CD14-positive monocyte (primary cell): Measurements from ENCODE around the gene MICAL2. TPM values are rescaled to one million over a fixed set of nuclear protein-coding genes. Genes with fewer than 3 reads are reported as not detected.

Experiments
- DNase-seq, 3 donors: peaks; one replicate each; pipeline ENCODE4 v3.0.0-alpha.2; 2011 to 2022
- H2AFZ ChIP-seq: 2 replicates; pipeline ENCODE4 v1.6.0; 2012; ENCODE audit warnings: mild to moderate bottlenecking, low read depth, low read length, inconsistent platforms; ENCODE audit not compliant: insufficient read depth, poor library complexity, severe bottlenecking
- H3K27ac ChIP-seq, 2 donors: 1 replicate in 1 of 2; 2 replicates in 1 of 2; pipeline ENCODE4 v1.5.1; 2012 to 2013; ENCODE audit warnings: low read length in 2 of 2, control low read depth in 1 of 2, inconsistent platforms in 1 of 2, low read depth in 1 of 2, mild to moderate bottlenecking in 1 of 2
- H3K27me3 ChIP-seq, 2 donors: one replicate each; pipeline versions ENCODE4 v1.6.0 to v1.6.1; 2011 to 2013; ENCODE audit warnings: low read length in 2 of 2; ENCODE audit not compliant: control insufficient read depth in 2 of 2, insufficient read depth in 2 of 2
- H3K36me3 ChIP-seq, 2 donors: replicated peaks in 1 of 2; 1 replicate in 1 of 2; 2 replicates in 1 of 2; pipeline versions ENCODE4 v1.5.1 to v1.6.1; 2012 to 2013; ENCODE audit warnings: low read length in 2 of 2, control low read depth in 1 of 2, inconsistent platforms in 1 of 2, mild to moderate bottlenecking in 1 of 2; ENCODE audit not compliant: insufficient read depth in 2 of 2, control insufficient read depth in 1 of 2
- H3K4me1 ChIP-seq, 2 donors: 1 replicate in 1 of 2; 2 replicates in 1 of 2; pipeline versions ENCODE4 v1.5.1 to v1.6.1; 2012 to 2013; ENCODE audit warnings: low read length in 2 of 2, control low read depth in 1 of 2, inconsistent platforms in 1 of 2, mild to moderate bottlenecking in 1 of 2, moderate library complexity in 1 of 2; ENCODE audit not compliant: insufficient read depth in 2 of 2, control insufficient read depth in 1 of 2
- H3K4me2 ChIP-seq: replicated peaks from 2 replicates; pipeline ENCODE3; 2012; ENCODE audit warnings: low read length, moderate library complexity, mild to moderate bottlenecking; ENCODE audit not compliant: poor library complexity, severe bottlenecking; ENCODE audit errors: extremely low read depth
- H3K4me3 ChIP-seq, 3 experiments: fragments of 200-600 bp in 1 of 3; sonication (generic) in 1 of 3; replicated peaks in 1 of 3; 1 replicate in 2 of 3; 2 replicates in 1 of 3; pipeline ENCODE4 v1.5.1; 2011 to 2013; ENCODE audit warnings: low read length in 3 of 3, mild to moderate bottlenecking in 3 of 3, control low read depth in 2 of 3, low read depth in 2 of 3, inconsistent platforms in 1 of 3, moderate library complexity in 1 of 3
- H3K79me2 ChIP-seq: 2 replicates; pipeline ENCODE4 v1.6.0; 2012; ENCODE audit warnings: mild to moderate bottlenecking, control low read depth, inconsistent platforms, low read length, moderate library complexity; ENCODE audit not compliant: insufficient read depth
- H3K9ac ChIP-seq: 2 replicates; pipeline ENCODE4 v1.6.0; 2017; ENCODE audit warnings: low read length, mild to moderate bottlenecking; ENCODE audit not compliant: insufficient read depth, poor library complexity, severe bottlenecking
- H3K9me3 ChIP-seq, 2 donors: replicated peaks in 1 of 2; 1 replicate in 1 of 2; 2 replicates in 1 of 2; pipeline versions ENCODE4 v1.5.1 to v1.6.1; 2012 to 2013; ENCODE audit warnings: low read length in 2 of 2, control low read depth in 1 of 2; ENCODE audit not compliant: control insufficient read depth in 1 of 2, insufficient read depth in 1 of 2
- H4K20me1 ChIP-seq: 2 replicates; pipeline ENCODE4 v1.6.0; 2012; ENCODE audit warnings: mild to moderate bottlenecking, low read length, control low read depth, moderate library complexity; ENCODE audit not compliant: insufficient read depth
- H3K27ac Mint-ChIP-seq, 7 donors: one replicate each; pipeline ENCODE4 v1.8.0; 2020; ENCODE audit warnings: mild to moderate bottlenecking in 7 of 7, mixed read lengths in 7 of 7, moderate library complexity in 6 of 7, inconsistent platforms in 2 of 7
- H3K27me3 Mint-ChIP-seq, 3 donors: one replicate each; pipeline ENCODE4 v1.8.0; 2021 to 2022; ENCODE audit warnings: low read depth in 3 of 3, mild to moderate bottlenecking in 3 of 3, mixed read lengths in 3 of 3, moderate library complexity in 3 of 3, inconsistent platforms in 1 of 3
- H3K36me3 Mint-ChIP-seq, 2 donors: one replicate each; pipeline ENCODE4 v1.8.0; 2020; ENCODE audit warnings: mixed read lengths in 2 of 2, inconsistent platforms in 1 of 2, mild to moderate bottlenecking in 1 of 2
- H3K4me1 Mint-ChIP-seq: one replicate; pipeline ENCODE4 v1.8.0; 2020; ENCODE audit warnings: mild to moderate bottlenecking, mixed read lengths
- H3K4me3 Mint-ChIP-seq, 2 donors: one replicate each; pipeline ENCODE4 v1.8.0; 2020; ENCODE audit warnings: mild to moderate bottlenecking in 2 of 2, mixed read lengths in 2 of 2, moderate library complexity in 1 of 2
- H3K9me3 Mint-ChIP-seq, 7 donors: one replicate each; pipeline ENCODE4 v1.8.0; 2020 to 2022; ENCODE audit warnings: mixed read lengths in 7 of 7, mild to moderate bottlenecking in 6 of 7, moderate library complexity in 6 of 7, inconsistent platforms in 2 of 7
- WGBS: methylation state at CpG from one replicate; pipeline ENCODE4 v1.1.5; 2013; ENCODE audit warnings: missing lambda C conversion rate; ENCODE audit not compliant: insufficient coverage; 5-methylcytosine and 5-hydroxymethylcytosine counted together
- intact Hi-C, 2 donors: fragments of 100-400 bp; cut with micrococcal nuclease; formaldehyde crosslinking; loops; one replicate each; pipeline versions ENCODE4 v1.15.0 to v1.15.1; 2023
- polyA plus RNA-seq, 3 donors: library from polyadenylated mRNA; depleted of rRNA in 1 of 3; unstranded in 2 of 3; stranded (reverse) in 1 of 3; fragments of 300-500 nt in 2 of 3; fragments of >200 nt in 1 of 3; fragmentation: Illumina TruSeq in 2 of 3; gene quantifications; 1 replicate in 2 of 3; 2 replicates in 1 of 3; pipeline ENCODE4 v1.2.3, GENCODE V29; 2012 to 2021
- TF ChIP-seq, protein P1 (sequence below): fragments of 200-600 bp; IDR thresholded peaks from one replicate; pipeline ENCODE4 v1.8.0; 2022; ENCODE audit warnings: antibody characterized with exemption, mild to moderate bottlenecking

Gene MICAL2
- polyA plus RNA-seq, 3 donors = 39.8 to 72.5 (median 44.0) TPM

DNA sequence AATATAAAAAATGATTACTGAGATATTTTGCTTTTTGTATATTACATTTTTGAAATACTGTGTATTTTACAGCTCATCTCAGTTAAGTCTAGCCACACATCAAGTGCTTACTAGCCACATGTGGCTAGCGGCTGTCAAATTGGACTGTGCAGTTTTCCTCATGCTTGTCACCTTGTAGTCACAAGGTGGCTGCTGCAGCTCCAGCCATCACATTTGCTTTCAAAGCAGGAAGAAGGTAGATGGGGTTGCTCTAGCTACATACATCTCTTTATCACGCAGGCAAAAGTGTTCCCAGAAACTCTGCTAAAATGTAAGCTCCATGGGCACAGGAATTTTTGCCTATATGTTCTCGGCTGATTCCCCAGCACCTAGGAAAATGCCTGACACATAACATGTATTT, 61.5 kb downstream of the MICAL2 start:
- peaks cover 9 to 37% of the 10 kb centered on the region in 2 donors for H3K36me3 ChIP-seq
- TF ChIP-seq, protein P1, sequence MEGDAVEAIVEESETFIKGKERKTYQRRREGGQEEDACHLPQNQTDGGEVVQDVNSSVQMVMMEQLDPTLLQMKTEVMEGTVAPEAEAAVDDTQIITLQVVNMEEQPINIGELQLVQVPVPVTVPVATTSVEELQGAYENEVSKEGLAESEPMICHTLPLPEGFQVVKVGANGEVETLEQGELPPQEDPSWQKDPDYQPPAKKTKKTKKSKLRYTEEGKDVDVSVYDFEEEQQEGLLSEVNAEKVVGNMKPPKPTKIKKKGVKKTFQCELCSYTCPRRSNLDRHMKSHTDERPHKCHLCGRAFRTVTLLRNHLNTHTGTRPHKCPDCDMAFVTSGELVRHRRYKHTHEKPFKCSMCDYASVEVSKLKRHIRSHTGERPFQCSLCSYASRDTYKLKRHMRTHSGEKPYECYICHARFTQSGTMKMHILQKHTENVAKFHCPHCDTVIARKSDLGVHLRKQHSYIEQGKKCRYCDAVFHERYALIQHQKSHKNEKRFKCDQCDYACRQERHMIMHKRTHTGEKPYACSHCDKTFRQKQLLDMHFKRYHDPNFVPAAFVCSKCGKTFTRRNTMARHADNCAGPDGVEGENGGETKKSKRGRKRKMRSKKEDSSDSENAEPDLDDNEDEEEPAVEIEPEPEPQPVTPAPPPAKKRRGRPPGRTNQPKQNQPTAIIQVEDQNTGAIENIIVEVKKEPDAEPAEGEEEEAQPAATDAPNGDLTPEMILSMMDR = no peak
- H3K79me2 ChIP-seq = peaks cover 15% of the 10 kb centered on the region
- no peak overlapping the region for H3K4me2 ChIP-seq
- H3K27me3 ChIP-seq = no peaks in the 10 kb centered on the region
- Mint-ChIP-seq H3K27me3 (no peaks in the 10 kb centered on the region), H3K36me3 (peaks cover 52 to 63% of the 10 kb centered on the region in 2 donors), H3K27ac (no peak overlapping the region), H3K4me1 (peaks cover 52% of the 10 kb centered on the region), H3K4me3 (no peak overlapping the region), H3K9me3 (peaks cover 0 to 3% (median 0%) of the 10 kb centered on the region in 7 donors)
- no peak overlapping the region for H3K4me3 ChIP-seq
- H4K20me1 ChIP-seq = peaks cover 52% of the 10 kb centered on the region
- H3K9me3 ChIP-seq = no peaks in the 10 kb centered on the region
- H3K27ac ChIP-seq = no peak overlapping the region
- DNase-seq = no peak
- intact Hi-C loops = loop anchor here (5.0 to 10.0 kb wide), 2 partner anchors 45 to 53 kb away; no protein-coding TSS in a partner anchor
- no peak overlapping the region for H3K9ac ChIP-seq
- 100% methylated on average over 2 of the region's 3 CpGs for WGBS
- peaks cover 35 to 40% of the 10 kb centered on the region in 2 donors for H3K4me1 ChIP-seq
- no peak overlapping the region for H2AFZ ChIP-seq

DNA sequence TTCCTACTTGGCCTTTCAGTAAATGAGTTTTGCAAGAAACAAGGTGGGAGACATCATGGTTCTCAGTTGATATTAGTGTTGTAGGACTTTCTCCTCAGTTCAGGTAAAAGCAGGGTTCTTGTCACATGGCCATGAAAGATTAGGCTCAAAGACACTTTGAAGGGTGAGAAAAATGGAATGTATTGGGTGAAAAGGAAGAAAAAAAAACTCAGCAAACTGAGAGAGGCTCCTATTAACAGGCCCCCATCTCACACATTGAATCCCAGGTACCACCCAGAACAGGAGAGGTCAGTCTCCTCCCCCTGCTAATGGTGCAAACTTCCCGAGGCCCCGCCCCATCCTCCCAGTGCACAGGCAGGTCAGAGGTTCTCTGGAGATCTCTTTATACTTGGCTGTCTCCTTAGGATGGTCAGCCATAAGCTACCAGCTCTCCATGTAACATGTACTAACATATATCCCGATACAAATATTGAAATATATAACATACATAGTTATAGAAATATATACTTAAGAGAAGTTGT, 62.2 kb downstream of the MICAL2 start:
- H3K4me1 ChIP-seq = peaks cover 29 to 39% of the 10 kb centered on the region in 2 donors
- no peaks in the 10 kb centered on the region for H3K9me3 ChIP-seq
- TF ChIP-seq, protein P1 = no peak
- H3K27ac ChIP-seq = no peak overlapping the region
- no peak overlapping the region for H2AFZ ChIP-seq
- H3K9ac ChIP-seq = no peak overlapping the region
- no peak overlapping the region for H3K4me3 ChIP-seq
- H4K20me1 ChIP-seq = peaks cover 48% of the 10 kb centered on the region
- Mint-ChIP-seq H3K27me3 (no peaks in the 10 kb centered on the region), H3K9me3 (peaks cover 0 to 3% (median 0%) of the 10 kb centered on the region in 7 donors), H3K4me1 (peaks cover 51% of the 10 kb centered on the region), H3K4me3 (no peak overlapping the region), H3K36me3 (peaks cover 56 to 64% of the 10 kb centered on the region in 2 donors), H3K27ac (peak overlapping the region in 3 of 7 donors; percentile 13 to 58 (median 25))
- intact Hi-C loops = loop anchor here (5.0 to 10.0 kb wide), 2 partner anchors 45 to 52 kb away; no protein-coding TSS in a partner anchor
- no peak overlapping the region for H3K4me2 ChIP-seq
- H3K27me3 ChIP-seq = no peaks in the 10 kb centered on the region
- no peak for DNase-seq
- H3K79me2 ChIP-seq = peaks cover 15% of the 10 kb centered on the region
- WGBS = 92% methylated on average over 2 of the region's 3 CpGs
- peaks cover 9 to 38% of the 10 kb centered on the region in 2 donors for H3K36me3 ChIP-seq
